ACHN (cell line): ENCODE measurements around the gene CCK.
A peak's percentile ranks its signal among the peaks of the same experiment; 100 is the strongest.
"Not testable (repeated sequence)": the region's sequence is repeated elsewhere in the genome, so short reads cannot be mapped to it uniquely, and the experiment has no call there.

ENCODE experiments used
- DNase-seq: peaks from one replicate; pipeline ENCODE4 v3.0.0-alpha.2; 2015
- in situ Hi-C: cut with HindIII; loops from 2 replicates; pipeline ENCODE4 v1.10.0; 2017; ENCODE audit warnings: low sequenced_read_pairs, low pct_ligation_motif_present, low pct_unique_long_range_greater_than_20kb

The CCK gene, protein sequence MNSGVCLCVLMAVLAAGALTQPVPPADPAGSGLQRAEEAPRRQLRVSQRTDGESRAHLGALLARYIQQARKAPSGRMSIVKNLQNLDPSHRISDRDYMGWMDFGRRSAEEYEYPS

DNA sequence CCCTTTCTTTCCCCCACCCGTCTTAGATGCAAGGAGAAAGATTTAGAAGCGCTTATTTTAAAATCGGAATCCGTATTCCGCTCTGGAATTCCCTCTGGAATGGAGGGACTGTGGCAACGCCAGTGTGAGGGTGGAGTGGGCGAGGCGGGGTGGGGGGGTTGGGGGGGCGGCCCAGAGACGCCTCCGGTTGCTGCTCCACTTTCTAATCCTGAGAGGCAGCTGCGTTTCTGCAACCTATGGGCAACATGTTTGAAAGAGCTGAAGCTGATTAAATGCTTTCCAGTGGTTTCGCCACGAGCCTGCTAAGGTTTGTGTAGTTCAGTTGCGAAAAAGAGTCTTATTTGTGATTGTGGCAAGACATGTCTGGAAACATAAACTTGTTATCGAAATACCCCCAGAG lies at the start of gene CCK:
CCK (minus strand) TSS at position 101 of the 400 bp plus-strand sequence. CDS start 2,555 bp downstream, outside the sequence.
- no peak for DNase-seq
- in situ Hi-C loops: no loop called here

DNA sequence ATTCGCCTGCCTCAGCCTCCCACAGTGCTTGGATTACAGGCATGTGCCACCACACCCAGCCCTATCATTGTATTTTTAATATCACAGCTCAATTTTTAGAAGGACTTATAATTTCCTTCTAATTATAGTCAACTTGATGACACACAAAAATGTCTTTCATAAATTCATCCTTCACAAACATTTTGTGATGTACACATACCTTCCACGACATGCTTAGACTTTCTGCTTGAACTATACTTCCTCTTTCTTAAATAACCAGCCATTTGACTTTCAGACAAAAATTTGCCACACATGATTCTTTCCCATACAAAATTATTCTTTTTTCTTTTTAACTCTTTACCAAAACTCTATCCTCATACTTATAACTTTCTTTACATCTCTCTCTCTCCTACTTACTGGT lies 48.4 kb upstream of the CCK start:
- no peak for DNase-seq
- in situ Hi-C loops: no loop called here

DNA sequence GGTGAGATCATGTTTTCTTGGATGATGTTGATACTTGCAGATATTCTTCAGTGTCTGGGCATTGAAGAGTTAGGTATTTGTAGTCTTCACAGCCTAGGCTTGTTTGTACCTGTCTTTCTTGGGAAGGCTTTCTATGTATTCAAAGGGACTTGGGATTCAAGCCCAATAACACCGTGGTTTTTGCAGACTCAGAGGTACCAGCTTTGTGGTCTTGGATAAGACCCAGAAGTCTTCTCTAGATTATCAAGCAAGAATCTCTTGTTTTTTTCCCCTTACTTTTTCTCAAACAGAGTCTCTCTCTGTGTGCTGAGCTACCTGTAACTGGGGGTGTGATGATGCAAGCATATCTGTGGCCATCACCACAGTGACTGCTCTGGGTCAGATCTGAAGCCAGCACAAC lies 42.7 kb upstream of the CCK start:
- in situ Hi-C loops: no loop called here
- DNase-seq: no peak

DNA sequence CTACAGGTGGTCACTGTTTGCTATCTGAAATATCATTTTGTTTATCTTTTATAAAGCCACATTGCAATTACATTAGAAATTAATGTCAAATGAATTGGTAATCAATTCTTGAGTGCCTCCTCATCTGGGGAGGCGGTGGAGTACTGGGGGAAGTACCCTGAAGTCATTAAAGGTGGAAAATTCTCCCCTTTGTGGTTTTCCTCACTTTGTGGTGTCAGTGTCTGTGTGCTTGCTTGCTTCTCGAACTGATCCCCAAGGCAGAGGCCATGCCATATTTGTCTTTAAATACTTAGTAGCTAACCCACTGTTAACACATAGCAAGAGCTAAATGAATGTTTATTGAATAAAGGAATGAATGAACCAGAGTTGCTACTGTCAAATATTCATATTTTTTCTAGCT lies 40.5 kb upstream of the CCK start:
- DNase-seq: no peak
- in situ Hi-C loops: no loop called here

DNA sequence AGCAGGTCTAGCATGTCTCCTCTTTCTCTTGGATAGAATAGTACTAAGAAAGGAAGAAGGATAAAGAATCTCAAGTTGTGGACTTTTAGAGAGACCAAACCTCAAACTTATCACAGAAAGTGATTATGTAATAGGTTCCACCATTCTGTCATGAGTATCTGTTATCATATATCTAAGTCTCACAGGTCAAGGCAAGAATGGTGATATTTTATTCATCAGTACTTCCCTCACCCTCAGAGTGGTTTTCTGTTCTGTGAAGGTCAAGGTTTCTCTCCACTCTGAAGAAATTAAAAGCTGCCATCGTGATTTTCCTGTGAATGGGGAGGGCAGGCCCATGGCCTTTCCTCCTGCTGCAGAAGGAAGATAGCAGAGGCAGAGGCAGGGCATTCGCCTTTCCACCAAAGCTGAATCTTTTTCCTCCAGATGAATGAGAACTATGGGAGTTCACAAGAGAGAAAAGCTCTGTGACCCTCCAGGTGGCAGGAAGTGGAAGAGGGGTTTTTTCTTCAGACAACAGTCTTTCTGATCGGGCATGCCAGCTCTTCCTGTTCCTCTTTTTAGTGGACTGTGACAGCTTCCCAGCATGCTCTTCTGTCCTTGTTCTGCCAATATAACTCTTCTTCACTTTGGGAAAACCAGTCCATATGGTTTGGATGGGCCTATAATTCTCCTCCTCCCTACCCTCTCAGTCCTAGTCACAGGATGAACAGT lies 37.1 kb upstream of the CCK start:
- in situ Hi-C loops: no loop called here
- DNase-seq: no peak

DNA sequence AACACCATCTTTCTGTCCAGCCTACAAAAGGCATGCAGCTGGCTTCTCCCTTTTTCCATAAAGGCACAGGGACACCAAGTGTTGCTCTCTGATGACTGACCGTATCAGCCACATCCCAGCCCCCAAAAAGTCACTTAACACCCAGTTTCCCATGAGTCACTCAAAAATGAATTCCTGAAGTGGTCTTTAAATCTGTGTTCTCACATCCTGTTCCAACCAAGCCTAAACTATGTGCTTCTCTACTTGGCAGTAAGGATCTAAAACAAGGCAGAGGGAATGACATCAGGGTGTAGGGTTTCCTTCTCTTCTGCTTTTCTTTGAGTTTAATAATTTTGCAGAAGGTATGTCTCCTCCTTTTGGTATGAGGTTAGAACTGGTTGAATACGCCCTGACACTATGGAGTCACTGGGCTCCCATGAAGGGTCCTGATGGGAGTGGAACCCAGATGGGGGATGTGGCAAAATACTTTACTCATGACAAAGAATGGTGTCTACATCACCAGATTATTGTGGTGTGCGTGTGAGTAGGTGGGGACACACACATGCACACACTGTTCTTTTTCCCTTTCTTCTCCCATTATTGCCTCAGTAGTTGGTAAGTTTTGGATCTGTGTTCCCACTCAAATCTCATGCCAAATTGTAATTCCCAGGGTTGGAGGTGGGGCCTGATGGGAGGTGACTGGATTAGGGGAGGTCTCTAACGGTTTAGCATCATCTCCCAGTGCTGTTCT lies 35.6 kb upstream of the CCK start:
- no peak for DNase-seq
- in situ Hi-C loops: no loop called here

DNA sequence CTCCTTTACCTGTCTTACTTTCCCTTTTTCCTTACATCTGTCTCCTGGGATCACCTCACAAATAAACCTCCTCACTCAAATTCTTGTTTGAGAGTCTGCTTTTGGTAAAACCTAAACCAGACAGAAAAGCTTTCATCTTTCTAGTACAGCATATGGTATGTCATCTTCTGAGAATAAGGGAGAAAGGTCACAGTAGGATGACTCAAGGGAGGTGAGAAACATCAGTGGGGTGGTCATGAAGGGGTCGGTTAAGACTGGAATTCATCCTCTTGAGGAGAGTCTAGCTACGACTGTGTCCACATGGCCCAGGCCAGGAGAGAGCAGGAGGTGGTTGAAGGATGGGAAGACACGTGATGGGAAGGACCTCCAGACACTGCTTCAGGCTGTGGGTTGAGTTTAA lies 34.8 kb upstream of the CCK start:
- in situ Hi-C loops: no loop called here
- DNase-seq: no peak

DNA sequence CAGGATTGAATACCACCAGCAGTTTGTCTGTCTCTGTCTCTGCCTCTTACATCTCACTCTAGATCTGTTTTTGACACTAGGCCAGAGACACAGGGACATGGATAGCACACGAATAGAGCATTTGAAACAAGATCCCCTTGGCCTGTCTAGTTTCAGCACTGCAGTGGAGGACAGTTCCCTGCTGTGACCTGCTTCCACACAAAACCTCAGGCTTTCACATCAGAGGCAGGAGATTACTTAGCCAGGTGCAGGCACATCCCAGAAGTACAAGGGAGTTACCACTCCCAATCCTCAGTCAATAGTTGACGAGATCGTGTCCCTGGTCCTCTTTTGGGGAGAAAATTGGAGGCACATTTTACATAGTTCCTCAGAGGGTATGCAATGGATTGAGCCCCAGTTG lies 34.0 kb upstream of the CCK start:
- DNase-seq: peak; percentile 33
- in situ Hi-C loops: no loop called here

DNA sequence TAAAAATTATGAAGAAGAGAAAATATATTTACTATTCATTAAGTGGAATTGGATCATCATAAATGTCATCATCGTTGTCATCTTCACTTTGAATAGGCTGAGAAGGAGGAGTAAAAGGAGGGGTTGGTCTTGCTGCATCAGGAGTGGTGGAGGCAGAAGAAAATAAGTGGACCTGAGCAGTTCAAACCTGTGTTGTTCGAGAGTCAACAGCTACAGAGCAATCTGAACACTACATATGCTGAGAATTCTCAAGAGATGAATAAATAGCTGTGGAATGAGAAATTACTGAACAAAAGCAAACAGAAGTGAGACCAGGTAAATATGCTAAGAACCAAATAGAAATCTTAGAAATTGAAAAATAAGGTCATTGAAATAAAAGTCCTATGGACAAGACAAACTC lies 32.3 kb upstream of the CCK start:
- DNase-seq: no peak
- in situ Hi-C loops: no loop called here

DNA sequence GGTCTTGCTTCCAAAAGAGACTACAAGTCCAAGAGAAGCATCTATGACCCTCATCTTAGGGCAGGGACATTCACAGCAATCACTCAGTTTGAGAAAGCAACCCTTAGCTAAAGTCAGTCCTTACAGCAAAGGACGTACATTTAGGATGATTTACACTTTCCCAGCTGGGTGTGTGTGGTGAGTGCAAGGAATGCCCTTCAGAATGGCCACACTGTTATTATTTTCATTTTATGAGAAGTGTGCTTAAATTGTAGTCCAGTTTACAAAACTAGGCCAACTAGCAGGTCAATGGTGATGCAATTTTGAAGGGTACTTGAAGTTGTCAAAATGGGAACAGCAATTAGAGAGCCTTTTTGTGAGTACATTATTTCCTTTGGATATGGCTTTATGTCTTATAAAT lies 26.0 kb upstream of the CCK start:
- DNase-seq: no peak
- in situ Hi-C loops: no loop called here

DNA sequence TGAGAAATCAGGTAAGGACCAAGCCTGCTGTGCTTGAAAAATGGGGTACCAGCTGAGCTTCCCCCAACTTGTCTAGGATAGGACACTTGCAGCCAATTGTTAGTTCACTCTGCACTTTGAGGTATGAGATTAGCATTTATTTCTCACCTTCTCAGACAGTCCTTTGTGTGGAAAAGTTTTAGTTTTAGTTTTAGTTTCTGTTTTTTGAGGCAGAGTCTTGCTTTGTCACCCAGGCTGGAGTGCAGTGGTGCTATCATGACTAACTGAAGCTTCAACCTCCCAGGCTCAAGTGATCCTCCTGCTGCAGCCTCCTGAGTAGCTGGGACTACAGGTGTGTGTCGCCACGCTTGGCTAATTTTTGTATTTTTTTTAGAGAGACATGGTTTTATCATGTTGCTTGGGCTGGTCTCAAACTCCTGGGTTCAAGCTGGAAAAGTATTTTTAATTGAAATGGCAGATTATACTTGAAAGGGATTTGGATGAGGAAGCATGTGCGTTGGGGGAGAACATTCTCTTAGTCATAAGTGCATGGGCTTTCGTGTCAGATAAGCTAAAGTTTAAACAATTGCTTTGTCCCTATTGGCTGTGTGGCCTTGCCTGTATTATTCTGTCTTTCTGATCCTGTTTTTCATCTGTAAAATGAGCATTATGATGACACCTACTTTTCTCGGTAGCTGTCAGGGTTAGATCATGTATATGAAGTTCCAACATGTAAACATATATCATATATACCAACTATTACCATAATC lies 25.2 kb upstream of the CCK start:
- no peak for DNase-seq
- in situ Hi-C loops: no loop called here

DNA sequence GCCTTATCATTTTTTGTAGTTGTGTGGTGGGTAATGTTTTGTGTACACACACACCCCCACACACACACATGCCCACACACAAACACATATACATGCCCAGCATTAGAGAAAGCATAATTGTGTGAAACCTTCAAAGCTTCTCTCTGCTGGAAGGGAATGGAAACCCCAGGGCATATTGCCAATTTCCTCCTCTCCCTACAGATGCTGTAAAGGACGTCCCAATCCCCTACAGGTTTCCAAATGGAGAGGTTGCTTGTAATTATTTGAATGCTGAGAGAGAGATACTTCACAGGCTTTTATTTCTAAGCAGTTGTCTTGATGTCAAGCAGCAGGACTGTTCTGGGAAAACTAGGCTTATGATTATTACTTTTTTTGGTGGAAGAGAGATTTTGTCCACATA lies 23.0 kb upstream of the CCK start:
- in situ Hi-C loops: no loop called here

DNA sequence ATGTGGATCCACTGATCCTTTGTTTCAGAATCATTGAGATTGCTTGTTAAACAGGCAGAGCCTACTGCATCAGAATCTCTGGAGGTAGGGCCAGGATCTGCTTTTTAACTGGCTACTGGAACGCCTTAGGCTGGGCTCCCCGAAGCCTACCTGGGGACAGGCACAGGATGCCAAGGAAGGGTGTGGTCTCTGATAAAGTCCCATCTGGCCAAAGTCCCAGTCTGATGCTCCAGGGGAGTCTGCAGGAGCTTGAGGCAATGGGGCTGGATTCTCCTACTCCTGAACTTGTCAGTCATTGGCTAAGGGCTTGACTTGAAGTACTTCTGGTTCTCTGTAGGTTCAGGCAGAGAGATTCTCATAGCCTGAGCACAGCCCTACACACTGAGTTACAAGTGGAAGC lies 22.4 kb upstream of the CCK start:
- in situ Hi-C loops: no loop called here
- DNase-seq: no peak

More for the DNA sequence above, 23.0 kb upstream of the CCK start:
- DNase-seq: no peak

DNA sequence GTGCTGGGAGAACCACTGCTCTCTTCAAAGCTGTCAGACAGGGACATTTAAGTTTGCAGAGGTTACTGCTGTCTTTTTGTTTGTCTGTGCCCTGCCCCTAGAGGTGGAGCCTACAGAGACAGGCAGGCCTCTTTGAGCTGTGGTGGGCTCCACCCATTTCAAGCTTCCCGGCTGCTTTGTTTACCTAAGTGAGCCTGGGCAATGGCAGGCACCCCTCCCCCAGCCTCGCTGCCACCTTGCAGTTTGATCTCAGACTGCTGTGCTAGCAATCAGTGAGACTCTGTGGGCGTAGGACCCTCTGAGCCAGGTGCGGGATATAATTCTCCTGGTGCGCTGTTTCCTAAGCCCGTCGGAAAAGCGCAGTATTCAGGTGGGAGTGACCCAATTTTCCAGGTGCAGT lies 21.4 kb upstream of the CCK start:
- DNase-seq, in situ Hi-C loops: not testable (repeated sequence)

DNA sequence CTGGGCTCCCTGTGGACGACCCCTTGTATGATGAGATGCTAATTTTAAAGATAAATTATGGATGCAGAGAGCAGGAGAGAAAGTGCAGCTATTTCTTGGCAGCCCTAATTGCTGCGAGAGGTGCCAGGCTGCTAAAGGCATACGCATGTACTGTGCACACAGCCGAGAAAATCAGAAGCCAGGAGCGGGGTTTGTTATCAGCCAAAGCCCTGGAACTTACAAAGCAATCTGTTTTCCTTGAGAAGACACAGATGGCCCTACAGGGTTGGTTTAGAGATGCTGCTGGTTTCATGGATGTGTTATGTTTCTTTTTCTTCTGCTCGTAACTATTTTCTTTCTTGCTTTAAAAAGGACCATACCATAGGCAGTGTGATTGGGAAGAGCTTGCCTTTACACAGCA lies 11.7 kb upstream of the CCK start:
- in situ Hi-C loops: no loop called here
- DNase-seq: no peak

DNA sequence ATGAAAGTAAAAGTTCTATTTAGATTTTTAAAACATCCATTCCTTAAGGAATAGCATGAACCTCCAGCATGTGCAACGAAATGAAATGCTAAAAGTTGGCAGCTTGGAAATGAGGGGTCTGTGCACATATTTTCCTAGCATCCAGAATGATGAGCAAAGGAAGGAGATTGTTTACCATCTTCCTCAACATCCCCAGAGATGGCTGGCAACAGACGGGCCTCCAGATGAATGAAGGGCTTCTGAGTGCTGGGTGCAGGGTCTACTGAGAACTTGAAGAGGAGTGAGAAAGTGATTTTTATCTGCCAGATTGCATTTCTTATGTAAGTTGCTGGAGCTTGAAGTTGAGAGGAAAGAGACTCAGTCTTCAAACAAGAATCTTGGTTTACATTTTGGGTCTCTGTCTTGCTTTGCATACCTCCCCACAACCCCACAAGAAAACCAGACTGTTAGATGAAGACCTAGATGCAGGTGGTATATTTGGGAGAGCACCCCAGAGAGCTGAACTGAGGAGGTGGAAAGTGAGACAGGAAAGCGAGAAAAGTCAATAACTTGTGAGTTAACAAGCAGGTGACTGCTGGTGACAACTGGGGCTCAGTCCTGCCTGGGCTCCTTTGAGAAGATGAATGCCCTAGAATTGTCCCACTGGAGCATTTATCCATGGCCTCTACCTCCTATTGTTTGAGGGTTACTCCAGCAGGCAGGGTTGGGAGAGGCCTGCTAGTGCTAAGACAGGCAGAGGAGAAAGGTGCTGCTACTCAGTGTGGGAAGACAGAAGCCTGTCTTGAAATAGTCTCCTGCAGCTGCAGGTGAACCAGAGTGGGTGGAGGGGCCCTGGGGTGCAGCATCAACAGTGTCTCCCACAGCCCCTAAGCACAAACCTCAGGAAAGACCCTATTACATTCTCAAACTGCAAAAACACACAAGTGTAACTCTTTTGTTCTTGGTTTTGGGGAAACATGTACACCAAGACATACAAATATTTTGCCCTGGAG lies 10.5 kb upstream of the CCK start:
- in situ Hi-C loops: no loop called here
- DNase-seq: no peak

DNA sequence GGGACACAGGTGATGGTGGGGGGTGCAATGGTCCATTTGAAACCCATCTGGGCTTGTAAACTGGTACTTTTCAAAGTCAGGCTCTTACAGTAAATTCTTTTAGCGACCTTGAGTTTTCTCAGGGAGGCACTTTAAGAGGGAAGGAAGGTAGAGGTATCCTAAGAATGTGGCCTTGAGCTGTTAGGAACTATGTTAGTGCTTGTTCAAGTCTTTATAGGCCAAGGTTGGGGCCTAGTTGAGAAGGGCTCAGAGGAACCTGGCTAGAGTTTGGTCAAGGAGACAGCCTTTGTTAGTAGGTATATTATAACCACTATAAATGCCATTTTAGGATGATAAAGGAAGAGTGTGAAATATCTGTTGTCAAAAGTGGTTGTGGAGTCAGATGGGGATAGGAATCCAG lies 9.2 kb upstream of the CCK start:
- DNase-seq: no peak
- in situ Hi-C loops: no loop called here

DNA sequence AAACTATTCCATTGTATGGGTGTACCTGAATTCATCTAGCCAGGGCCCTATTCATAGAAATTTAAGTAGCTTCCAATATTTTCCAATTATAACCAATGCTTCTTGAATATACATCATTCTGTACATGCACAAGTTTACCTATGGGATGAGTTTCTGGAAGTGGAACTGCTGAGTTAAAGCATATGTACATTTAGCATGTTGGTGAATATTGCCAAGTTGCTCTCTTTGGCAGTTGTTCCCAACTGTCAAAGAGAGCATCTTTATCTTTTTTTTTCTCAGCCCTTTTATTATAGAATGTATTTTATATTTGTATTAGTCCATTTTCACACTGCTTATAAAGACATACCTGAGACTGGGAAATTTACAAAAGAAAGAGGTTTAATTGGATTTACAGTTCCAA lies 8.3 kb upstream of the CCK start:
- in situ Hi-C loops: no loop called here
- no peak for DNase-seq
